NCI-H82 (cell line): ENCODE measurements around the gene EXTL1.

Experiments used
- DNase-seq: peaks from one replicate; lab custom pipeline; 2025; lab: John Stamatoyannopoulos, UW

EXTL1 gene

DNA sequence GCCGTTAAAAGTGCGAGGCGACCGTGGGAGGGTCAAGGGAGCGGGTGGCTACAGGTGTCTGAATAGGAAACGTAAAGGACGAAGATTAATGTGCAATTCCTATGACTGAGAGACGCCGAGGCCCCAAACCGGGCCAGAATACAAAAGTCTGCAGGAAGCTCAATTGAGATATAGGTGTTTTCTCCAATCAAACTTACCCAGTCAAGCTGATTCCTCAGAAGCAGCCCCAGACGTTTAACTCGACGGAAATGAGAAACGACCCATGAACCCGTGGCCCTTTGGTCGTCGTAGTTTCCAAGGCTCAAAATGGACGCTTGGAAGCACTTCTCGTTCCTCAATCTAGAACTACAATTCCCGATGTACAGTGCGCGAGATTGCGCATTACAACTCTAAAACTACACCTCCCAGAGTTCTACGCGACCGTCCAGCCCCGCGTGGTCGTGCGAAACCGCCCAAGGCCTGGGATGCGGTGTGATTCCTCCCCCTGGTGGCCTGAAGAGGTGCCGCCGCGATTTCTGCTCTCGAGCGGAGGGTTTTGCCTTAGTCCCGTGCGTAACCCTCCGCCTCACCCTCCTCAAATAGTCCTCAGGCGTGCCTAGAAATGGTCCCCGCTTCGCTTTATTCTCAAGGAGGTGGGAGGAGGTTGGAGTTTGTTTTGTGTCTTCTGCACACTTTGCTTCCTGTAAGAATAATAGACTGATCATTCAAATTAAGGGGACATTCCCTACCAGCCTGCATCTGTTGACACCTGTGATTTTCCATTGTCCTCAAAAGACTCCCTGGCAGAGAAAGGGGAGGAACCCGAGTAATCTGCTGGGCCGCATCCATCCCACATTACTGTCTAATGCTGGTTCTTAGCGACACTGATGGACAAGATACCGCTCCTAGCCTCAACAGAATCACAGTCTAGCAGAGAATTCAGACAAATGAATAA lies 23.5 kb upstream of the EXTL1 start, which contains the start of gene PAFAH2:
Gene PAFAH2 (minus strand): TSS at position 236 of the 934 bp plus-strand sequence. CDS start 7,247 bp downstream, outside the sequence.
- peak; percentile 100 for DNase-seq

- DNase-seq, result peak; percentile 98
Observed at GRCh38 chr1:25999041-25999800, 22.4 kb upstream of the EXTL1 start.

DNA sequence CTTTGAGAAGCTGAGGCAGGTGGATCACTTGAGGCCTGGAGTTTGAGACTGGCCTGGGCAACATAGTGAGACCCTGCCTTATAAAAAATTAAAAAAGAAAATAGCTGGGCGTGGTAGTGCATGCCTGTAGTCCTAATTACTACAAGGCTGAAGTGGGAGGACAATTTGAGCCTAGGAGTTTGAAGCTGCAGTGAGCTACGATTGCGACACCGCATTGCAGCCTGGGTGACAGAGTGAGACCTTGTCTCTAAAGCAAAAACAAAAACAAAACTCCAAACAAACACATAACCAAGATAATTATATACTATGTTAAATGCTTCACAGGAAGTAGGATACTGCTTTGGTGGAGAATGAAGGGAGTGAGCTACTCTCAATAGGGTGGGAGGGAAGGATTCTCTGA lies 18.3 kb upstream of the EXTL1 start:
- DNase-seq, result no peak

GRCh38 chr1:26003756-26004155 lies 17.8 kb upstream of the EXTL1 start:
- no peak for DNase-seq

GRCh38 chr1:26005434-26006105 lies 16.0 kb upstream of the EXTL1 start:
- DNase-seq, result no peak

DNA sequence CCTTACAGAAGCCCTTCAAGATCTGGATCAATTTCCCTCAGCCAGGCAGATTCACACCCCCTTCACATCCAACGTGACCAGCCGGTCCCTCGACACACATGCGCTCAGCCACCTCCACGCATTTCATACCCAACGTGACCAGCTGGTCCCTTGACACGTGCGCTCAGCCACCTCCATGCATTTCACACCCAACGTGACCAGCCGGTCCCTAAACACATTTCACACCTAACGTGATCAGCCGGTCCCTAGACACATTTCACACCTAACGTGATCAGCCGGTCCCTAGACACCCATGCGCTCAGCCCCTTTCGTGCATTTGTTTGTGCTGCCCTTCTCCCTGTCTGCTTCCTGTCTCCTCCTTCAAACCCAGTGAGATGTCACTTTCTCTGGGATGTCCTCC lies 14.9 kb upstream of the EXTL1 start:
- DNase-seq, result no peak

DNA sequence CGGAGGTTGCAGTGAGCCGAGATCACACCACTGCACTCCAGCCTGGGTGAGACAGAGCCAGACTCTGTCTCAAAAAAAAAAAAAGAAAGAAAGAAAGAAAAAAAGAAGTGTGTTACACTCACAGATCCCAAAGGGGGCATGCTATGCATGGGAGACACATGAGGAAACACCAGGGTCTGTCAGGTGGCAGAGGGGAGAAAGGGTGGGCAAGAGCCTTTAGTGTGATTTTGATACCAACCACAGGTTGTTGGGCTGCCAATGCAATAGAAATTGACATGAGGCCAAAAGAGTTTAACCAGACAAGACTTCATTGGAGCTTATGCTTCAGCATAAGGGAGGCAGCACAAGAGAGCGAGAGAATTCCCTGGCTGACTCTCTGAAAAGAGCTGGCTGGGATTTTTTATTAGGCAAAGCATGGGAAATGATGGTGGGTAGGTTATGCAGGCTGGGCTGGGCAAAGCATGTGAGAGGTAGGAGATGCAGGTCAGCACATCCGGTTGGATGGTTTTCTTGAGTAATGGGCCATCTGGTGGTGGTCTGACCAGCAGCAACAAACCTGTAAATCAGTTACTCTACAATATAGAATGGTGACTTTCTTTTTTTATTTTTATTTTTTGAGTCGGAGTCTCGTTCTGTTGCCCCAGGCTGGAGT lies 11.7 kb upstream of the EXTL1 start:
- DNase-seq, result peak; percentile 77

DNA sequence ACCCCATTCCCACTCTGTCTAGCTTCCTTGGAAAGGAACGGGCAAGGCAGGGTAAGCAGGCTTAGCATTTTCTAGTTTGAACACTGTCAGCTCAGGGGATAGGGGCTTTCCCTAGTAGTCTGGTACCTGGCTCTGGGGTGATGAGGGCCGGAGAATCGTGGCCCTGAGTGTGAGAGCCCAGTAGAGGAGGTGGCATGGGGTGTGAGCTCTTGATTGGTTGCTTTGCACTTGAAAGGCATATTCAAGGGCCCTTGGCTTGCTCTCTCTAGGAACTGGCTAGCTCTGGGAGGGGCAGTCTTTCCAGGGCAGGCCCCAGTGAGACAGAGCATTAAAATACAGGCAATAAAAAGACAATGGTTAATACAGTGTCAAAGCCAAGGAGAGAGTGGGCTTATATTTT lies 10.8 kb upstream of the EXTL1 start:
- DNase-seq, result no peak

DNA sequence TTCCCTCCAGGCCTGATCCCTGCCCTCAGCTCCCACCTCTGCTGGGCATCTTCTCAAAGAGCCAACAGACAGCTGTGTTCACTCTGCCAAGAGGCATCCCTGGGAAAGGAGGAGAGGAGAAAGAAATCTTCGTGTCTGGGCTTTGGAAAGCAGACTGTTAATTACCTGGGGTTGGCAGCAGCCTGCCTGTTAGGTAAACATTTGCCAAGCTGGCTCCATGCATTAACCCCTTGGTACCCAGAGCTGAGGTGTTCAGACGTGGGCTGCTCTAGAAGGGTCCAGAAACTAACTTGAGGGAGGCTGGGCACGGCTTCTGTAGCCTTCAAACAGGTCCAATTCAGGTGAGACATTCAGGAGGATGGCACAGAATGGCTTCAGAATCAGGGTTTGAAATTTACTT lies 8.7 kb upstream of the EXTL1 start:
- DNase-seq, result no peak

DNA sequence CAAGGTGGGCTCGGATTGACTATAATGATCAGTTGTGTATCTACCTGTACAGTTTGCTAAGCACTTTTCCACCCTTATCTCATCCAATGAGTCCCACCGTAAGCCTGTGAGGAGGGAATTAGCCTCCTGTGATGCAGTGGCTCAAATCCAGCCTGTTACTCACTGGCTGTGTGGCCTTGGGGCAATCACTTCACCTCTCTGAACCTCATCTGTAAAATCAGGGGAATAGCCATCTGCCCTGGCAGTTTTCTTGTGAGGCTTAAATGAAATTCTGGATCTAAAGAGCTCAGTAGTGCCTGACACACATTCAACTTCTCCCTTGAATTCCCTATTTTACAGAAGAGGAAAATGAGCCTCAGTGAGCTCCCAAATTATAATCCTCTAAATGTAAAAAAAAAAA lies 7.4 kb upstream of the EXTL1 start:
- no peak for DNase-seq

- no peak for DNase-seq
Observed at GRCh38 chr1:26015358-26015757, 6.2 kb upstream of the EXTL1 start.

GRCh38 chr1:26016258-26016952 lies 5.2 kb upstream of the EXTL1 start:
- peak; percentile 86 for DNase-seq

- DNase-seq, result peak; percentile 81
Observed at GRCh38 chr1:26016953-26017545, 4.5 kb upstream of the EXTL1 start.

GRCh38 chr1:26017606-26018005 lies 4.0 kb upstream of the EXTL1 start:
- DNase-seq, result peak; percentile 87

DNA sequence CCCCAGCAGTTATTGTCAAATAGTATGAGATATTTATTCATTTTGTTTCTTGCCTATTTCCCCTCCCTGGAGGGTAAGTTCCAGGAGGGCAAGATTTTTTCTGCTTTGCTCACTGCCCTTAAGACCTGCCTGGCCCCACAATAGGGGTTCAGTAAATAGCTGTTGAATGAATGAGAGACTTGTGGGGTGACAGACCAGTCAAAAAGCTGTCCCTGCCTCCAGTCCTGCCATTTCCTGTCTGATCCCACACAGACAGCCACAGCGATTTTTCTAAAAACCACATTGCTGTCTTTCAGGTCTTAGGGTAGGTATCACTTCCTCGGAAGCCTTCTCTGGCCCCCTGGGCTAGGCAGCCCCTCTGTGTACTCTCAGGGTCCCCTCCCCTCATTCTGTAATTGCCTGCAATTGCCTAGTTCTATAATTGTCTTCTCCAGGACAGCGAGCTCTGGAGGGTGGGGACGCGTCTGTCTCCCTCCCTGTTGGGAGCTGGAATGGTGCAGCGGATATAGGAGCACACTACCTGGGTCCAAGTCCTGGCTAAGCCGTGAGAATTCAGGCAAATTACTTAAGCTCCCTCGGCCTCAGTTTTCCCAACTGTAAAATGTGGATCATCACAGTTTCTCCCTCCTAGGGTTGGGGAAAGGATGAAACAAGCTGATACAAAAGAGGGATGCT lies 1.8 kb upstream of the EXTL1 start:
- no peak for DNase-seq

GRCh38 chr1:26020330-26020768 lies 1.2 kb upstream of the EXTL1 start:
- no peak for DNase-seq

- no peak for DNase-seq
Observed at GRCh38 chr1:26020941-26021646, 481 bp upstream of the EXTL1 start.

- DNase-seq, result no peak
Observed at GRCh38 chr1:26022404-26022779, 817 bp downstream of the EXTL1 start.

DNA sequence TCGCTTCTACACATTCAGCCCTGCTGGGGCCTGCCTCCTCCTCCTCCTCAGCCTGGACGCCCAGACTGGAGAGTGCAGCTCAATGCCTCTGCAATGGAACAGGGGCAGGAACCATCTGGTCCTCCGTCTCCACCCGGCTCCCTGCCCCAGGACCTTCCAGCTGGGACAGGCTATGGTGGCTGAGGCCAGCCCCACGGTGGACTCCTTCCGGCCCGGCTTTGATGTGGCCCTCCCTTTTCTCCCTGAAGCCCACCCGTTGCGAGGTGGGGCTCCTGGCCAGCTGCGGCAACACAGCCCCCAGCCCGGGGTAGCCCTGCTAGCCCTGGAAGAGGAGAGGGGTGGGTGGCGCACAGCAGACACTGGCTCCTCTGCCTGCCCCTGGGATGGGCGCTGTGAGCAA lies 1.4 kb downstream of the EXTL1 start:
- no peak for DNase-seq

DNA sequence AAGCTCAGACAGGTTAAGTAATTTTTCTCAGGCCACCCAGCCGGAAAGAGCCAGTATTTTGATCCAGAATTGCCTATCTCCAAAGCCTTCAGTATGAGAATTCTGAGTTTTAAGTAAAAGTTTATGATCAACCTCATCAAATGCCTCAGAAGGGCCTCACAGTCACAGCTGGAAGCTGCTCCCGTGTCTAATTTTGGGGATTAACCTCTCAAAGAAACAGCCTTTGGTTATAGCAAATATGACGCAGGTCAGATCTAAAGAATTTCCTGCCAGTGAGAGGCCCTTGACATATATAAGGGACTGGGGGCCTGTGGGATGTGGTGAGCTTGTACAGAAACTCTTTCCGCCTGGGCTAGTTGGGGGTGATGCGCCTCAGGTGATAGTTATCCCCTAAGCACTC lies 2.3 kb downstream of the EXTL1 start:
- no peak for DNase-seq
